Peyer's patch (tissue), 4 donors: ENCODE data around the gene FZD8. TPM values are rescaled to one million over a fixed set of nuclear protein-coding genes. Genes with fewer than 3 reads are reported as not detected.
A peak's percentile ranks its signal among the peaks of the same experiment; 100 is the strongest.

Source experiments
- DNase-seq, 3 donors: peaks; one replicate each; pipeline ENCODE4 v3.0.0-alpha.2; 2017 to 2019
- H3K27ac ChIP-seq, 4 donors: fragments of 200-600 bp; sonication (generic); one replicate each; pipeline ENCODE4 v1.5.1; 2016 to 2019
- H3K27me3 ChIP-seq, 2 donors: fragments of 200-600 bp; sonication (generic); one replicate each; pipeline ENCODE4 v1.5.1; 2019
- H3K36me3 ChIP-seq, 3 donors: fragments of 200-600 bp; sonication (generic); one replicate each; pipeline ENCODE4 v1.5.1; 2016 to 2019
- H3K4me1 ChIP-seq, 4 donors: fragments of 200-600 bp; sonication (generic); one replicate each; pipeline ENCODE4 v1.5.1; 2016 to 2019
- H3K4me3 ChIP-seq, 4 donors: fragments of 200-600 bp; sonication (generic); 1 replicate in 3 of 4; 2 replicates in 1 of 4; pipeline ENCODE4 v1.5.1; 2016 to 2019; ENCODE audit warnings: mild to moderate bottlenecking in 1 of 4
- H3K9me3 ChIP-seq, 4 donors: fragments of 200-600 bp; sonication (generic); one replicate each; pipeline ENCODE4 v1.5.1; 2016 to 2019; ENCODE audit warnings: mild to moderate bottlenecking in 1 of 4
- CTCF ChIP-seq, 6 experiments: fragments of 450-650 bp in 4 of 6; fragments of 200-600 bp in 2 of 6; sonication (generic) in 1 of 6; IDR thresholded peaks; one replicate each; pipeline ENCODE4 v1.5.1; 2017 to 2019; ENCODE audit warnings: antibody characterized with exemption in 6 of 6, mild to moderate bottlenecking in 3 of 6, moderate library complexity in 1 of 6
- POLR2A ChIP-seq, 2 donors: fragments of 450-650 bp; IDR thresholded peaks; one replicate each; pipeline ENCODE4 v1.5.1; 2017; ENCODE audit warnings: antibody characterized with exemption in 2 of 2, mild to moderate bottlenecking in 2 of 2, moderate library complexity in 2 of 2
- total RNA-seq, 4 donors: library from RNA; depleted of rRNA; stranded (reverse); fragments of >200 nt; gene quantifications; one replicate each; pipeline ENCODE4 v1.1.0, GENCODE V29; 2016

The FZD8 gene
- total RNA-seq, 4 donors from 2014 or later: 0.70 to 2.2 (median 1.2) TPM

DNA sequence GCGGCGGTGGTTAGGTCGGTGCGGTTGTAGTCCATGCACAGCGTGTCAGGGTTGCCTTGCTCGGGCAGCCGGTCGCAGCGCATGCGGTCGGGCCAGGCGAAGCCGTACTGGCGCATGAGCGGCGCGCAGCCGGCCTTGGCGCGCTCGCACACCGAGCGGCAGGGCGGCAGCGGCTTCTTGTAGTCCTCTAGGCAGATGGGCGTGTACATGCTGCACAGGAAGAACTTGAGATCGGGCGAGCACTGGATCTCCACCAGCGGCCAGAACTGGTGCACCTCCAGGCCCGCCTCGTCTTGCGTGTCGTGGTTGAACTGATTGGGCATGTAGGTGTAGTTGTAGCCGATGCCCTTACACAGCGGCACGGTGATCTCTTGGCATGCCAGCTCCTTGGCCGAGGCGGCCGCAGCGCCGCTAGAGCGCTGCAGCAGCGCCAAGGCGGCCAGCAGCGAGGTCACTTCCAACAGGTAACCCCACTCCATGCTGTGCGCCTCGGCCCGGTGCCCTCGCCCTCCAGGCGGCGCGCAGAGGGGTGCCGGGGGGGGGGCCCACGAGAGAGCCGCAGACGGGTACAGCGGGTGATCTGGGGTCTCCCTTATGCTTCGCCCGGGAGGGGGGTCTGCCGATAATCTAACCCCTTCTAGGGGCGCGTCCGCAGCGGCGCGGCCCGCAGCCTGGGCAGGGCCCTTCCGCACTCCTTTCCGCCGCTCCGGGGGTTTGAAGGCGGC, 983 bp downstream of the FZD8 start:
- peak overlapping the region; percentile 63 to 87 (median 74) for H3K27ac ChIP-seq
- peak overlapping the region; percentile 56 to 89 (median 68) for H3K4me3 ChIP-seq
- peaks cover 0 to 6% of the 10 kb centered on the region in 2 donors for H3K27me3 ChIP-seq
- DNase-seq: peak; percentile 29 to 76 (median 70)
- no peaks in the 10 kb centered on the region for H3K9me3 ChIP-seq
- TF ChIP-seq CTCF (IDR thresholded peaks at IDR 0.05): peak in 1 of 6 experiments; percentile 2
- TF ChIP-seq POLR2A (IDR thresholded peaks at IDR 0.05): no peak
- peaks cover 0 to 31% (median 12%) of the 10 kb centered on the region in 4 donors for H3K4me1 ChIP-seq
- no peaks in the 10 kb centered on the region for H3K36me3 ChIP-seq

DNA sequence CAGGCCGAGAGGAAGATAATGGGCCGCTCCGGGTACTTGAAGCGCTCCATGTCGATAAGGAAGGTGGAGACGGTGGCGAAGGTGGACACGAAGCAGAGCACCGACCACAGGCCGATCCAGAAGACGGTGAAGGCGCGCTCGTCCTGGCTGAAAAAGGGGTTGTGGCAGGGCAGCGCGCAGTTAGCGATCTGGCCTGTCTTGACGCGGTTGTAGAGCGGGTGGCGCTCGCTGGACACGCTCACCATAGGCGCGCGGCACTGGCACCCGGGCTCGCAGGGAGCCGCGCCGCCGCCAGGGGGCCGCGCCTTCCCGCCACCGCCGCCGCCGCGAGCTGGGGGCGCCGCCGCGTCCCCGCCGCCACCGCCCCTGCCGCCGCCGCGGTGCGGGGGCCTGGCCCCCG, 1.6 kb downstream of the FZD8 start:
- peak; percentile 31 to 70 (median 66) for DNase-seq
- no peaks in the 10 kb centered on the region for H3K36me3 ChIP-seq
- TF ChIP-seq POLR2A (IDR thresholded peaks at IDR 0.05): no peak
- TF ChIP-seq CTCF (IDR thresholded peaks at IDR 0.05): peak in 5 of 6 experiments; percentile 10 to 50 (median 36)
- peaks cover 0 to 6% of the 10 kb centered on the region in 2 donors for H3K27me3 ChIP-seq
- peak overlapping the region; percentile 21 to 75 (median 48) for H3K4me3 ChIP-seq
- no peaks in the 10 kb centered on the region for H3K9me3 ChIP-seq
- H3K27ac ChIP-seq: no peak overlapping the region
- H3K4me1 ChIP-seq: peaks cover 0 to 31% (median 12%) of the 10 kb centered on the region in 4 donors

DNA sequence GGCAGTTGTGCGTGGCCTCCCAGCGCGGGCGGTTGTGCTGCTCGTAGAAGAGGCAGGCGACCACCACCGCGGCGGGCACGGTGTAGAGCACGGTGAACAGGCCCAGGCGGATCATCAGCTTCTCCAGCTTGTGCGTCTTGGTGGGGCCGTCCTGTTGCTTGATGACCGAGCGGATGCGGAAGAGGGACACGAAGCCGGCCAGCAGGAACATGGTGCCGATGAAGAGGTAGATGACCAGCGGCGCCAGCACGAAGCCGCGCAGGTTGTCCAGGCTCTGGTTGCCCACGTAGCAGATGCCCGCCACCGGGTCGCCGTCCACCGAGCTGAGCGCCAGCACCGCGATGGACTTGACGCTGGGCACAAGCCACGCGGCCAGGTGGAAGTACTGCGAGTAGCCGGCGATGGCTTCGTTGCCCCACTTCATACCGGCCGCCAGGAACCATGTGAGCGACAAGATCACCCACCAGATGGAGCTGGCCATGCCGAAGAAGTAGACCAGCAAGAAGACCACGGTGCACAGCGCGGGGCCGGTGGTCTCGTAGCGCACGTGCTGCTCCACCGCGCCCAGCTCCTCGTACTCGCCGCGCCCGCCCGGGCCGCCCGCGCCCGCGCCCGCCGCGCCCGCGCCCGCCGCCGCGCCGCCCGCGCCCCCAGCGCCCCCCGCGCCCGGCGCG, 2.2 kb downstream of the FZD8 start:
- peak overlapping the region in 3 of 4 donors; percentile 43 to 55 (median 54) for H3K4me3 ChIP-seq
- peaks cover 0 to 6% of the 10 kb centered on the region in 2 donors for H3K27me3 ChIP-seq

GRCh38 chr10:35639021-35639727, 2.9 kb downstream of the FZD8 start:
- Histone ChIP-seq H3K4me1 (peaks cover 0 to 31% (median 12%) of the 10 kb centered on the region in 4 donors), H3K9me3 (no peaks in the 10 kb centered on the region), H3K27me3 (peaks cover 0 to 6% of the 10 kb centered on the region in 2 donors), H3K36me3 (no peaks in the 10 kb centered on the region), H3K4me3 (peak overlapping the region in 3 of 4 donors; percentile 43 to 55 (median 54)), H3K27ac (no peak overlapping the region)
- DNase-seq: no peak
- TF ChIP-seq POLR2A (IDR thresholded peaks at IDR 0.05) (no peak), CTCF (IDR thresholded peaks at IDR 0.05) (no peak)

More for the DNA sequence above, 2.2 kb downstream of the FZD8 start:
- Histone ChIP-seq H3K9me3 (no peaks in the 10 kb centered on the region), H3K4me1 (peaks cover 0 to 31% (median 12%) of the 10 kb centered on the region in 4 donors), H3K36me3 (no peaks in the 10 kb centered on the region), H3K27ac (no peak overlapping the region)
- TF ChIP-seq POLR2A (IDR thresholded peaks at IDR 0.05) (no peak), CTCF (IDR thresholded peaks at IDR 0.05) (no peak)
- DNase-seq: no peak

DNA sequence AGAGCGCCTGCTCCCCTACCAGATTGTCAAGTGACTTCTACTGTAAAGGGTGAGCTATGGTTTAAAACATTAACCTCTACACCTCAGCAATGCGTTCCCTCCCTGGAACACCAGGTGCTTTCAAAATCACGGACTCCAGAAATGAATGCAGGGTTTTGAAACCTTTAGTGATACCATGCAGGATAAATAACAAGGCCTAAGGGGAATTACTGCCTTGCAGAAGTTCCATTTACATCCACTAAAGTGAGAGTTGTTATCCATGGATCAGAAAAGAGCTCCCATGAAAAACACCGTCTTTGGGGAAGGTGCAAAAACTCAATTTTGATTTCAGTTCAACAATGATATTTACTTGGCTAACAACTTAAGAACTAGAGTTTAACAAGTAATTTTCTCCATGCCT, 4.0 kb downstream of the FZD8 start:
- Histone ChIP-seq H3K27me3 (peaks cover 0 to 6% of the 10 kb centered on the region in 2 donors), H3K4me3 (no peak overlapping the region), H3K36me3 (no peaks in the 10 kb centered on the region), H3K4me1 (peaks cover 0 to 23% (median 11%) of the 10 kb centered on the region in 4 donors), H3K27ac (no peak overlapping the region), H3K9me3 (no peaks in the 10 kb centered on the region)
- no peak for TF ChIP-seq CTCF (IDR thresholded peaks at IDR 0.05)
- no peak for TF ChIP-seq POLR2A (IDR thresholded peaks at IDR 0.05)
- no peak for DNase-seq
